HG02678 (cell line): ENCODE results near the gene KSR1.
A peak's percentile ranks its signal among the peaks of the same experiment; 100 is the strongest.
"Not testable (repeated sequence)": the region's sequence is repeated elsewhere in the genome, so short reads cannot be mapped to it uniquely, and the experiment has no call there.

Experiments
- ATAC-seq: cut with Tn5 transposase; IDR thresholded peaks from one replicate; pipeline ENCODE4 v1.9.1; 2021; ENCODE audit warnings: mild to moderate bottlenecking, moderate library complexity; ENCODE audit not compliant: unreplicated experiment

The KSR1 gene

DNA sequence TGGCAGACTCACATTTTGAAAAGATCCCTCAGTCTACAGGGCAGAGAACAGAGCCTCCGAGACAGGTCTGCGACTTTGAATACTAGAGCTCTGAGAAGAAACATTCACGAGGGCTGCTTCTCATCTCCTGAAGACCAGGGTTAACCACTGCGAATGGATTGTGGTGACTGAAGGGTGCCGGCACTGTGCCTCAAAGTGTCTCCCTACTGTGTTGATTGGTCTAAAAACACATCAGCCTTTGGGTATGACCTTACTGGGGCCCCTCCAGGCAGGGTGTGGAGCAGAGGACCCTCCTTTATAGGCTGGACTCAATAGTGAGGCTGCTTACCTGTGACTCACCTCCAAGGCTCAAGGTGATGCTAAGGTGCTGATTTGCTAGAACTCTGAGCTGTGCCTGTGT lies 172.1 kb downstream of the KSR1 start:
- no peak for ATAC-seq

DNA sequence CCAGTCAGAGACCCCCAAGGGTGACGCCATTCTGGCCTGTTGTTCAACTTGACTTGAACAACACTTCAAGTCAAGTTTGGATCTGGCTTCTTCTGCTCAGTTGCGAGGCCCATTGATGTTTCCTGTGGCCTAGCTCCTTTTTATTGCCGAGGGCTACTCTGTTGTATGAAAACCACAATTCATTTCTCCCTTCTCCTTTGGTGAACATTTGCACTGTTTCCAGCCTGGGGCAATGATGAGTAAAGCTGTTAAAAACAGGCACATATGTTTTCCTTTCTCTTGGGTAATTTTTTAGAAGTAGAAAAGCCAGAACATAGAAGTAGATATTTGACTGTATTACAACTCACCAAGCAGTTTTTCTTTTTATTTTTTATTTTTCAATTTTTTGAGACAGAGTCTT lies 173.0 kb downstream of the KSR1 start:
- not testable (repeated sequence) for ATAC-seq

DNA sequence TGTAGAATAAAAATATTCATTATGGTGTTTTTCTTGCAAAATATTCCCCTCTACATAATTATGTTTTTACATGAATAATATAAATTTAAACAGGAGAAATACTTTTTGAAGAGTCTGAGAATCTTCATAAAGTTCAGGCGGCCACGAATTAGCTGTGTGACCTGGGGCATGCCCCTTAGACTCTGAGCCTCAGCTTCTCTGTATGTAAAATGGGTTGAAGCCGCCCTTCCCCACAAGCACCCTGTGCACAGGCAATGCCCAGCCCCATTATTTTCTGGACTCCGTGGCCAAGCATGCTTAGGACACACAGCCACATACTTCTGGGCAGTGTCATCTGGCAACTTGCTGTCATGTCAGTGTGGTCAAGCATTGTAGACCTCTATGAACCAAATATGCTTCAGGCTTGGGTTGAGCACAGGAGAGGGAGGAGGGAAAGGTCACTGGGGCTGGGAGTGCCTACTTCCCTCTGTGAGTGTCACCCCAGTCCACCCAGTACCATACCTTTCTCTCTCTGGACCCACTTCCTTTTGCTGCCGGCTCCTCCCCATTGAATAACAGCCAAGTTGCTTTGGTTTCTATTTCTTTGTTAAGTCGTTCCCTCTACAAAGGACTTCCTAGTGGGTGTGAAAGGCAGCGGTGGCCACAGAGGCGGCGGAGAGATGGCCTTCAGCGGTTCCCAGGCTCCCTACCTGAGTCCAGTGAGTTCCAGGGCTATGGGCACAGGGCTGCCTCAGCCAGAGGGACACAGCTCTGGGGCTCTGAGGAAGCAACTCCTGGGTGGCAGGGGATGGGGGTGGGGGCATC lies 174.6 kb downstream of the KSR1 start, which contains the start of gene LGALS9:
TSS of gene LGALS9 (plus strand) at position 582 of the 804 bp plus-strand sequence. CDS start at position 660, 78 bp downstream.
- peak; percentile 58 for ATAC-seq

DNA sequence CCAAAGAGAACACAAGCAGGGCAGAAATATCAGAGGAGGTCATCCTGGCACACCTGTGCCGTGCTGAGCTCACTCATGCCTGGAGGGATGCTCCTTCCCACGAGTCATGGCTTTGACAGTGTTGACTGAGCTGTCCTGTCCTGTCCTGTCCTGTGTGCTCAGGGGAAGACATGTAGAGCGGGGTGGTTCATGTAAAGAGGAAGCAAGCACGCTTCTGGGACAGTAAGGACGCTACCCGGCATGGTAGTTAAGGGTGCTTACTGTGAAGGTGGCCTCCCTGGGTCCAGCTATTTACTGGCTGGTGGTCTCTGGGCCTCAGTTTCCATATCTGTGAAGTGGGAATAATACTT lies 175.1 kb downstream of the KSR1 start:
- peak; percentile 38 for ATAC-seq

DNA sequence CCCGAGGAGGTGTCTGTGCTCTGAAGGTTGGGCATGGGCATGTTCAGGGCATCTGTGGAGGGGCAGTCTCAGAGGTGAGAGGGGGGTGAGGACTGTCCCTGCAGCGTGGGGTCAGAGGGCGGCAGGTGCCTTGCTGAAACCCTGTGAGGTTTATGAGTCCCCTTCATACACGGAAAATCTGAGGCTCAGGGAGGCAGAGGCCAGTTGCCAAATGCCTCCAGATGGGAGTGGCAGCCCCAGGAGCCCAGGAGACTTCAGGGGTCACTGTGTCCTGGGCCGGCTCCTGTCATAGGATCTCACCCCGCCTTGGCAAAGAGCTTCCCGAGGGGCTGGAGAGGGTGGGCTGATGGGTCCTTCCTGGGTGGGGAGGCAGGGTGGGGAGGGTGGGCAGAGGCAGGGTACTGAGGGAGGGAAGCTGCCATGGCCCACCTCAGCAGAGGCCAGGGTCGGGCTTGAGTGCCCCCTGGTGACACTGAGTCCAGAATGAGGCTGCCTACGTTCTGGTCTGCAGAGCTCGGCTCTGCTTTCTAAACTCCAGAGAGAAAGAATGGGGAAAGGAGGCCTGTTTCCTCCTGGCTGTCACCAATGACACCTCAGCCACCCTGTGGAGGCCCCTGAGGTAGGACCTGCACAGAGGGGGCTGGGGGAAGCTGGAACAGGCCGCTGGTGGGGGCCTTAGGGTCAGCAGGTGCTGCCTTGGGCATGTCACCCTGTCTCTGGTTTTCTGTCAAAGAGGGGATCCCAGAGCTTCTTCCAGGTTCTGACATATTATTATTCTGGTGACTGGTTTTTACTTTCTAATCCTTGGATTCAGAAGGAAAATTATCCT lies 175.9 kb downstream of the KSR1 start:
- ATAC-seq = no peak

DNA sequence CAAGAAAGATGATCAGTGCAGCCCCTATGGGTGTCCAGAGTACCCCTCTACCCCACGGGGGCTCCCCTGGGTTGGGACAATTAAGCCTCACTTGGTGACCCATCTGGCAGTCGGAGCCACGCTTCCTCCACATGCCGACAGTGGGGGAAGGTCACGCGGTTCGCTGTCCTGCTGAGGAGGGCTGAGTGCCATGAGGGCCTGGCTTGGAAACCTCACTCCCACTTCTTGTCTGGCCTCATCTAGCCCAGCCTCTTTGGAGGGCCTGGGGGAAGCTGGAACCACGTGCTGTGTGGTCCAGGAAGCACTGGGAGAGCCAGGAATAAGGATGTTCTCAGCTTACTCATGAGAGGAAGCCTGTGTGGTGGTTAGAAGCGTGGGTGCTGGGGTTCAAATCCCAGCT lies 176.5 kb downstream of the KSR1 start:
- ATAC-seq = not testable (repeated sequence)

DNA sequence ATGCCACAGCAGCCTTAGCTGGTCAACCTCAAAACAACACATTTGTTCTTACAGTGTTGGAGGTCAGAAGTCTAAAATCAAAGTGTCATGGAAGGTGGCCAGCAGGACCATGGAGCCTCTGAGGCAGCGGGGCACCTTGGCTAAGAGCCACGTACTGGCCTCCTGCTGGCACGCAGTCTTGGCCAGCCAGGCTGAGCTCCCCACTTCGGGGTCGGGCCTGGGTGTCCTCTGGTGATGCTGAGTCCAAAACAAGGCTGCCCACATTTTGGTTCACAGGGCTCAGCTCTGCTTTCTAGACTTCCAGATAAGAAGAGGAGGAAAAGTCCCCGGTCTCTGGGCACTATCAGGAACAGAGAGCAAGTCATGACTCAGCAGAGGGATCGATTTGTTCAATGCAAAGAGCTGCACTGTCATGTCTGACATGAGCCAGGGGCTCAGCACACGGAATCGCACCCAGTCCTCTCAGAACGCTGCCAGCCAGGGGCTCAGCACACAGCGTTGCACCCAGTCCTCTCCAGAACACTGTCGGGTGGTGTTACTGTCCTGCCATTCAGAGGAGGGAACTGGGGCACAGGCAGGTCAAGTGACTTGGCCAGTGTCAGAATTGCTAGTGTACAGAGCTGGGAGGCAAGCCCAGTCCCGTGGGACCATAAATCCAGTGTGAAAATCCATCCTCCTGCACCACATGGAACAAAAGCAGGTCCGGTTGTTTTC lies 177.2 kb downstream of the KSR1 start:
- ATAC-seq = no peak

DNA sequence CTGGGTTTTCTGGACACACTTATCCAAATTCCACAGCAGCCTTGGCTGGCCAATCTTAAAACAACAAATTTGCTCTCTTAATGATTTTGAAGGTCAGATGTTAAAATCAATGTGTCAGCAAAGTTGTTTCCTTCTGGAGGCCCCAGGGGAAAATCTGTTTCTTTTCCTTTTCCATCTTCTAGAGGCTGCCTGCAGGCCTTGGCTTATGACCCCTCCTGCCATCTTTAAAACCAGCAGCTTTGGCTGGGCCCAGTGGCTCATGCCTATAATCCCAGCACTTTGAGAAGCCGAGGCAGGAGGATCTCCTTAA lies 177.7 kb downstream of the KSR1 start:
- no peak for ATAC-seq

DNA sequence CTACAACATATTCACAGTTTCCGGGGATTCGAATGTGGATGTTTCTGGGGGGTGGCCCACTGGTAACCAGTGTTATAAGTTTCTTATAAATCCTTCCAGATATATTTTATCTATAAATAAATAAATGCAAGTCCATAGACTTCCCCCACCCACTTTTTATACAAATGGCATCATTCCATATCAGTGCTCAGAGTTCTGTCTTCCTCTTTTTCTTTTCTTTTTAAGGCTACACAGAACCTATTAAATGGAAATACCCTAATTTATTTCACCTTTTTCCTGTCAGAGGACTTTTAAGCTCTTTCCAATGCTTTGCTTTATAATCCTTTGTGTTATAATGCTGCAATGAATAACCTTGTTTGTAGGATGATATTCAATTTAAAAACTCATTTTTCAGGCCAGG lies 178.5 kb downstream of the KSR1 start:
- ATAC-seq = no peak

DNA sequence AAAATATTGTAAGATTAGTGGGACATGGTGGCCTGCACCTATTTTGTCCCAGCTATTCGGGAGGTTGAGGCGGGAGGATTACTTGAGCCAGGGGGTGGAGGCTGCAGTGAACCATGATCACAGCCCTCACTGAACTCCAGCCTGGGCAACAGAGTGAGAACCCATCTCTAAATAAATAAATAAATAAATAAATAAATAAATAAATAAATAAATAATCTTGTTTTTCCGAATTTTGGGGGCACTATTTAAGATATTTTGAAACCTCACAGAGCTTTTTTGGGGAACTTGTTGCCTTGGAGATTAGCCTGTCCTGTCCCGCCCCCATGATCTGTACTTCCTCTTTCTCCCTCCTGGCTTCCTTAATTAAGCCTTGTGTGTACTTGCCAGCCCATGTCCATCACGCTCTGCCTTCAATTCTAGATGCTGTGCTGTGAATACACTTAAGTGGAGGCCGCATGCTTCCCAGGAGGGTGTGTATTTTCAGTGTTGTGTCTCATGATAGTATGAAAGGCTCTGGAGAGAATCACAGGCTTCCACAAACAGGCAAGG lies 179.1 kb downstream of the KSR1 start:
- peak; percentile 34 for ATAC-seq

DNA sequence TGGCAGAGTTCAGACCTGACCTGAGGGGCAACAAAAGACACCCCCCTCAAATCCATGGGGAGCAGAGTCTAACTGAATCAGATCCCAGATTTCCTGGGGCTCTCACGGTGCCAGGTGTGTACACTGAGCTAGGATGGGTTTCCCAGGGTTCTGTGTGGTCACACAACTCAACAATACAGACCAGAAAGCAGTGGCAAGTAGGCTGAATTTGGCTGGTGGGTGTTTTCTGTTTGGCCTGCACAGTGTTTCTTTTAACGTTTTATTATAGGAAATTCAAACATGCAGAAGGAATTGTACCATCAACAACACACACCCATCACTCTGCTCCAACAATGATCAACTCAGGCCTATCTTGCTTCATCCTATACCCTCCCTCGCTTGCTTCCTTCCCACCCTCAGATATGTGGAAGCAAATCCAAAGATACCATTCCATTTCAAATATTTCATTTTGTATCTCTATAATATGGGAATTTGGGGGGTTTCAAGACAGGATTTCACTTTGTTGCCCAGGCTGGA lies 179.8 kb downstream of the KSR1 start:
- not testable (repeated sequence) for ATAC-seq

DNA sequence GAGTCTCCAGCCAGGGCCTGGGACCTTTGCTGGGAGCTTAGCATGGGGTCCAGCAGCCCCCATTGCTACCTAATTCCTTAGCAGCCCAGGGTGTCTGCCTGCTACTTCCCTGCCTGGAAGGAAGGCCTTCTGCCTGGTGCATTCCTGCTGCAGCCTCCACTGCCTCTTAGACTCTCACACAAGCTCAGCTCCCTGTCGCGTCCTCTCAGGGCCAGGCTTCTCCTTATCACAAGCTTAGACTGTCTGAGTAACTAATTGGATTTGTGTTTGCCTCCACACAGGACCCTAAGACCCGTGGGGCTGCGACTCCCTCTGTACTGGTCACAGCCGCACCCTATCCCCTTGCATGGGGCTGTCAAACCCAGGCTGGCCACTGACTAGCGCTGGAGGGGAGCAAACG lies 181.6 kb downstream of the KSR1 start:
- ATAC-seq = not testable (repeated sequence)

DNA sequence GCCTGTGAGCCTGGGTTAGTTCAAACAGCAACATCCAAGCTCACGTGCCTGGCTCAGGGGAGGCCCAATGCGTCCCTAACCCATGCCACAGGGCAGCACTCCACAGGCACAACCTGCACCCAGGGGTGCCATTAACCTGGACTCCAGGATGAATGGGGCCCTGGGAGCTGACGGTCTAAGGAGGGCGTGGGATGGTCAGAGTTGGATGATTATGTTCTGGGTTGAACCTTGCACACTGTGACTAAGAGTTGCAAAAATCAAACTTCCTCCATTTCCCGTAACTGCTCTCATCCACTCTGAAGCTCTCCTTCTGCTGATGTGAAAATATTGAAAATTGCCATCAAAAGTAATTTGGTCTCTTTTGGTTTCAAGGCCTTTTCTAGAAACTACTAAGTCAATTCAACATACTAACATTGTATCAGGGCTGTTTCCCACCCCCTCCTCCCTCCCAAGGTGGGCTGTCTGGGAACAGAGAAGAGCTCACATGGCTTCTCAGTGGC lies 182.2 kb downstream of the KSR1 start:
- not testable (repeated sequence) for ATAC-seq

DNA sequence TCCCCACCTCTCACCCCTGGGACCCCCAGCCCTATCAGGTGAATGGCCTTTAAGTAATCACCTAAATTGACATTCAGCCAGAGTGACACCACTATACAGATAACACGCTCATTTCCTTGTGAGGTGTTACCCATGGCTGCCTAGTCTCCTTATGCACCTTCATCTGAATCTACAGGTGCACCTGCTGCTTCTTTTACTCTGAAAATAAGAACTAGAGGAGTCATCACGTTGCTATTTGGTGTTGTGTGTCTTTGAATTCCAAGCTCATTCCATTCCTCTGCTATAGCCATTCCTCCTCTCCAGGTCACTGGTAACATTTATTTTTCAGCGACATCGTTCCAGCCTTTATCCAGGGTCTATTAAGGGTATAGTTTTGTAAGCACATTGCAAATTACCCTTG lies 184.5 kb downstream of the KSR1 start:
- no peak for ATAC-seq

DNA sequence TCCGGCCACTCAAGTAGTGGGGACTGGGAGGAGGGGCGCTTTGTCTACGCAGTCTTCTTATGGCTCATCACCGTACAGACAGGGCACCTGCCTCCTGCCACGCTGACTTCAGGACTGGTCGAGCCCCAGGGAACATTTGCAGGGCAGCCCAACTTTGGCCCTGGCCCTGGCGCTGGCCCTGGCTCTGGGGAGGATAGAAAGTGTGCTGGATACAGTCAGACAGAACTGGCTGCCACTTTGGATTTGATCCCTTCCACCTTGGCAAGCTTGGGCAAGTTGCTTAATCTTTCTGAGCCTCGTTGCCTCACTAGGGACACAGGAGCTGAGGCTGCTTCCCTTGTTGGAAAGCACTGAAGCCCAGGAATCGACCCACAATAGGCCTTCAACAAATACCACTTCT lies 188.3 kb downstream of the KSR1 start:
- ATAC-seq = no peak

DNA sequence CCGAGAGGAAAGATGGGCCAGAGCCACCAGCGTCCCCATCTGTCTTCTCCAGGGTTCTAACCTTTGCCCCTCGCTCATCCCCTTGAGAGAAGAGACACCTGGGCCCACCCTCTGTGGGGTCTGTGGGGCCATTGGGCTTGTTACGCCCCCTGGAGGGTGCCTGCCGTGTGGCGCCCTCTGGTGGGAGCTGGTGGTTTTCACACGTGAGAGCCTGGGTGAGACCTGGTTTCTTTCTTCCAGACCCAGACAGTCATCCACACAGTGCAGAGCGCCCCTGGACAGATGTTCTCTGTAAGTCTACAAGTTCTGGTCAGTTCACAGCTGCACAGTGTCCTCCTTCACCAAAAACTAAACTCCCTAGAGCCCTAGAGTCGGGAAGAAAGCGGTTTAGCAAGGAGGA lies 189.4 kb downstream of the KSR1 start:
- not testable (repeated sequence) for ATAC-seq

DNA sequence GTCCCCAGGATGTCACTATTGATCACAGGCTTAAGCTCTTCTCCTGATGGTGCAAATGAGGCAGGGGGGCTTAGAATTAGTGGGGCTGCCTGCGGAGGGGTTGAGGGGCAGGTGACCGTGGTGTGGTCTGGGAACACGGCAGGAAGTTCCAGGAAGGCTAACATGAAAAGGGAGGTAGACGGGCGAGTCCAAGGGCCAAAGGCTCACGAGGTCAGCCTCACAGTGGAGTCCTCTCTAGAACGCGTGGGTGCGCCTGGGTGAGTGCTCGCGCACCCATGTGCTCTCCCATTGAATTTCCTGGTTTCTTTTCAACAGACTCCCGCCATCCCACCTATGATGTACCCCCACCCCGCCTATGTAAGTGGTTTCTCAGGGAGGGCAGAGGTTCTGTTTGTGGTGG lies 190.0 kb downstream of the KSR1 start:
- no peak for ATAC-seq

DNA sequence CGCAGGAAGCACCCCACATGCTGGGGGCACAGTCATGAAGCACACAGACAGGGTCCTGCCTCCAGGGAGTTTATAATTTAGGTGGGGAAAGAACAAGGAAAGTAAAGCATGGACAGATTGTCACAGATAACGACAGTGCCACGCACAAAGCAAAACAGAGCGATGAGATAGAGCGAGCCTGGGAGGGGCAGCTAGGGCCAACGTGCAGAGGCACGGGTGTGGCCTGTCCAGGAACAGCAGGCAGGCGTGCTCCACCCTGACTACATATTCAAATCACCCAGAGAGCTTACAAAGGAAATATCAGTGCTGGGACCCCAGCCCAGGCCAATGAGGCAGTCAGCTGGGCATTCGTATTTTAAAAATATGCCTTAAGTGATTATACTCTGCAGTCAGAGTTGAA lies 191.5 kb downstream of the KSR1 start:
- no peak for ATAC-seq

DNA sequence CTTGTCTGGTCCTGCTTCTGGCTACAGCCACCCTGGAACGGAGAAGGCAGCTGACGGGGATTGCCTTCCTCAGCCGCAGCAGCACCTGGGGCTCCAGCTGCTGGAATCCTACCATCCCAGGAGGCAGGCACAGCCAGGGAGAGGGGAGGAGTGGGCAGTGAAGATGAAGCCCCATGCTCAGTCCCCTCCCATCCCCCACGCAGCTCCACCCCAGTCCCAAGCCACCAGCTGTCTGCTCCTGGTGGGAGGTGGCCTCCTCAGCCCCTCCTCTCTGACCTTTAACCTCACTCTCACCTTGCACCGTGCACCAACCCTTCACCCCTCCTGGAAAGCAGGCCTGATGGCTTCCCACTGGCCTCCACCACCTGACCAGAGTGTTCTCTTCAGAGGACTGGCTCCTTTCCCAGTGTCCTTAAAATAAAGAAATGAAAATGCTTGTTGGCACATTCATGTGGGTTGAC lies 192.9 kb downstream of the KSR1 start:
- not testable (repeated sequence) for ATAC-seq

DNA sequence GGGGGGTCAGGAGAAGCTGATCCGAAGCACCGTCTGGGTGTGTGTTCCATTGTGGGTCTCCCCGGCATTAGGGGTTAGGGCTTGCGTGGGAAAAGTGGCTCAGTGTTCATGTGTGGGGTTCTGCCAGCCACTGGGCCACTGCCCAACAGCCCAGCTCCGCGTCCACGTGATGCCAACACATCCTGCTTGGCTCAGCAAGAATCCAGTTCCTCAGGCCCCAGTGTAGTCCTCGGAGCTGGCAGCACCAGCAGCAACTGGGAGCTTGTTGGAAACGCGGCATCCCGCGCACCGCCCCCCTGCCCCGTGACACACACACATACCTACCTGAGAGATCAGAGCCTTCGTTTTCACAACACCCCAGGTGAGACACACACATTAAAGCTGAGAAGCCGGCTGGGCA lies 193.7 kb downstream of the KSR1 start:
- no peak for ATAC-seq

DNA sequence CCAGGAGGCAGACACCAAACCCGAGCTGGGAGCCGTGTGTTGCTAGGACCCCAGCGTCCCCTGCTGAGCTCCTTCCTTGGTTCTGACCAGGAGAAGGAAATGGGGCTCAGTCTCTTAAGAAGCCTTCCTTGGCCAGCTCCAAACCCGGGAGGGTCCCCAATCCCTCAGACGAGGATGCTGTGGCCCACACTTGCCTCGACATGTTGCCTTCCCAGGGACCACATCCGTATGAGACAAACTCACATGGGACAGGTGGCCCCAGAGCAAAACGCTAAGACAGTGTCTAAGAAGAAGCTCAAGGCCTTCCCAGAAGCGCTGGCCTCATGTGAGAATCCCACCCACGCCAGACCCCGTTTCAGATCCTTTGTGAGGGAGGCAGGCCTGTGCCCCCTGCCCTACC lies 194.6 kb downstream of the KSR1 start:
- no peak for ATAC-seq
